Large intestine (tissue), 3 donors: Measurements from ENCODE around the gene PIK3R3. TPM values are rescaled to one million over a fixed set of nuclear protein-coding genes. Genes with fewer than 3 reads are reported as not detected.

Experiments
- DNase-seq, 2 donors: peaks; one replicate each; pipeline versions ENCODE4 v3.0.0 to v3.0.0-alpha.2; 2013
- H3K27ac ChIP-seq: one replicate; pipeline ENCODE4 v1.5.1; 2013; ENCODE audit warnings: low read length
- H3K27me3 ChIP-seq: 2 replicates; pipeline ENCODE4 v1.6.1; 2013; ENCODE audit warnings: low read length; ENCODE audit not compliant: control insufficient read depth, insufficient read depth
- H3K36me3 ChIP-seq: 2 replicates; pipeline ENCODE4 v1.6.1; 2013; ENCODE audit warnings: low read length; ENCODE audit not compliant: control insufficient read depth, insufficient read depth
- H3K4me1 ChIP-seq: one replicate; pipeline ENCODE4 v1.6.1; 2013; ENCODE audit warnings: low read length; ENCODE audit not compliant: control insufficient read depth, insufficient read depth
- H3K4me3 ChIP-seq: one replicate; pipeline ENCODE4 v1.5.1; 2013; ENCODE audit warnings: low read length
- H3K9me3 ChIP-seq: one replicate; pipeline ENCODE4 v1.6.1; 2013; ENCODE audit warnings: mild to moderate bottlenecking, low read depth, low read length, moderate library complexity; ENCODE audit not compliant: control insufficient read depth
- WGBS: methylation state at CpG from one replicate; pipeline ENCODE4 v1.1.5; 2013; ENCODE audit warnings: low lambda C conversion rate; ENCODE audit not compliant: insufficient coverage; 5-methylcytosine and 5-hydroxymethylcytosine counted together
- polyA plus RNA-seq: library from polyadenylated mRNA; unstranded; fragments of 120-200 nt; gene quantifications from one replicate; pipeline ENCODE4 v1.2.1, GENCODE V29; 2013

Gene PIK3R3
- polyA plus RNA-seq, 1 donor, result 7.4 TPM

GRCh38 chr1:46027788-46028573 lies 104.4 kb downstream of the PIK3R3 start:
- Histone ChIP-seq H3K9me3 (no peaks in the 10 kb centered on the region), H3K4me1 (no peaks in the 10 kb centered on the region), H3K4me3 (no peak overlapping the region), H3K27me3 (no peaks in the 10 kb centered on the region), H3K36me3 (peaks cover 75% of the 10 kb centered on the region), H3K27ac (no peak overlapping the region)
- WGBS, result no CpG with 5 or more reads among the region's 8 CpGs
- DNase-seq, result no peak

GRCh38 chr1:46026531-46026930 lies 105.9 kb downstream of the PIK3R3 start:
- peaks cover 76% of the 10 kb centered on the region for H3K36me3 ChIP-seq
- H3K27me3 ChIP-seq, result no peaks in the 10 kb centered on the region
- H3K4me1 ChIP-seq, result no peaks in the 10 kb centered on the region
- WGBS, result 92% methylated on average over 2 of the region's 3 CpGs
- no peaks in the 10 kb centered on the region for H3K9me3 ChIP-seq
- no peak overlapping the region for H3K27ac ChIP-seq
- no peak overlapping the region for H3K4me3 ChIP-seq
- DNase-seq, result no peak

- WGBS, result 100% methylated on average over 1 of the region's 2 CpGs
- no peaks in the 10 kb centered on the region for H3K4me1 ChIP-seq
- no peak for DNase-seq
- no peaks in the 10 kb centered on the region for H3K9me3 ChIP-seq
- H3K4me3 ChIP-seq, result no peak overlapping the region
- H3K27ac ChIP-seq, result no peak overlapping the region
- H3K27me3 ChIP-seq, result no peaks in the 10 kb centered on the region
- peaks cover 37% of the 10 kb centered on the region for H3K36me3 ChIP-seq
Measured at GRCh38 chr1:46021046-46021996, 111.1 kb downstream of the PIK3R3 start.

- Histone ChIP-seq H3K4me3 (no peak overlapping the region), H3K27ac (no peak overlapping the region), H3K36me3 (peaks cover 33% of the 10 kb centered on the region), H3K4me1 (no peaks in the 10 kb centered on the region), H3K27me3 (no peaks in the 10 kb centered on the region), H3K9me3 (no peaks in the 10 kb centered on the region)
- no peak for DNase-seq
- WGBS, result 88% methylated on average over 2 of the region's 4 CpGs
Measured at GRCh38 chr1:46020010-46020409, 112.4 kb downstream of the PIK3R3 start.

GRCh38 chr1:46019348-46019747 lies 113.1 kb downstream of the PIK3R3 start:
- H3K36me3 ChIP-seq, result peaks cover 33% of the 10 kb centered on the region
- H3K9me3 ChIP-seq, result no peaks in the 10 kb centered on the region
- no peak for DNase-seq
- 90% methylated on average over 2 of the region's 7 CpGs for WGBS
- H3K4me1 ChIP-seq, result no peaks in the 10 kb centered on the region
- H3K27me3 ChIP-seq, result no peaks in the 10 kb centered on the region
- H3K4me3 ChIP-seq, result no peak overlapping the region
- H3K27ac ChIP-seq, result no peak overlapping the region

GRCh38 chr1:46017876-46018503 lies 114.4 kb downstream of the PIK3R3 start:
- no peak overlapping the region for H3K4me3 ChIP-seq
- H3K27me3 ChIP-seq, result no peaks in the 10 kb centered on the region
- no peaks in the 10 kb centered on the region for H3K9me3 ChIP-seq
- no peaks in the 10 kb centered on the region for H3K4me1 ChIP-seq
- no peak for DNase-seq
- H3K27ac ChIP-seq, result no peak overlapping the region
- peaks cover 20% of the 10 kb centered on the region for H3K36me3 ChIP-seq
- WGBS, result 92% methylated on average over 2 of the region's 6 CpGs

- WGBS, result no CpG with 5 or more reads among the region's 3 CpGs
- Histone ChIP-seq H3K27ac (no peak overlapping the region), H3K36me3 (peaks cover 29% of the 10 kb centered on the region), H3K27me3 (no peaks in the 10 kb centered on the region), H3K4me3 (no peak overlapping the region), H3K4me1 (no peaks in the 10 kb centered on the region), H3K9me3 (no peaks in the 10 kb centered on the region)
- DNase-seq, result no peak
Measured at GRCh38 chr1:46013581-46013980, 118.8 kb downstream of the PIK3R3 start.

GRCh38 chr1:46012236-46012635 lies 120.2 kb downstream of the PIK3R3 start:
- H3K27me3 ChIP-seq, result no peaks in the 10 kb centered on the region
- no peak overlapping the region for H3K27ac ChIP-seq
- no peaks in the 10 kb centered on the region for H3K4me1 ChIP-seq
- no peak for DNase-seq
- WGBS, result no CpG with 5 or more reads among the region's 1 CpG
- peaks cover 43% of the 10 kb centered on the region for H3K36me3 ChIP-seq
- H3K9me3 ChIP-seq, result no peaks in the 10 kb centered on the region
- no peak overlapping the region for H3K4me3 ChIP-seq

GRCh38 chr1:46011121-46011695 lies 121.2 kb downstream of the PIK3R3 start:
- H3K4me1 ChIP-seq, result no peaks in the 10 kb centered on the region
- peaks cover 53% of the 10 kb centered on the region for H3K36me3 ChIP-seq
- no peaks in the 10 kb centered on the region for H3K27me3 ChIP-seq
- WGBS, result no CpG with 5 or more reads among the region's 7 CpGs
- H3K27ac ChIP-seq, result no peak overlapping the region
- no peak for DNase-seq
- H3K4me3 ChIP-seq, result no peak overlapping the region
- H3K9me3 ChIP-seq, result no peaks in the 10 kb centered on the region

- Histone ChIP-seq H3K4me1 (no peaks in the 10 kb centered on the region), H3K27me3 (no peaks in the 10 kb centered on the region), H3K36me3 (peaks cover 59% of the 10 kb centered on the region), H3K4me3 (no peak overlapping the region), H3K27ac (no peak overlapping the region), H3K9me3 (no peaks in the 10 kb centered on the region)
- no CpG with 5 or more reads among the region's 6 CpGs for WGBS
- no peak for DNase-seq
Measured at GRCh38 chr1:46010611-46011010, 121.8 kb downstream of the PIK3R3 start.
